IMR-90 (cell line): Measurements from ENCODE around the gene KIF20A. TPM values are rescaled to one million over a fixed set of nuclear protein-coding genes. Genes with fewer than 3 reads are reported as not detected.

Experiments
- ATAC-seq: fragments of 200-7000 bp; cut with Tn5 transposase; 2 replicates; pipeline ENCODE4 v1.9.1; 2020; ENCODE audit warnings: low read depth, mild to moderate bottlenecking, moderate library complexity
- BruUV-seq: library from RNA; stranded (reverse); fragments of 400-500 nt; replicated peaks from 2 replicates; lab custom pipeline; 2021; lab: Mats Ljungman, UMichigan
- CTCF ChIA-PET: fragments of 300-600 bp; formaldehyde crosslinking; extraction: SDS; loops from one replicate; lab custom pipeline; 2021; ENCODE audit warnings: antibody characterized with exemption; lab: Yijun Ruan, JAX
- POLR2A ChIA-PET: fragments of 300-600 bp; sonication (Branson Sonifier 250); formaldehyde crosslinking; loops from one replicate; lab custom pipeline; 2022; ENCODE audit warnings: antibody characterized with exemption; ENCODE audit not compliant: unreplicated experiment; lab: Charles Lee
- DNase-seq: peaks from one replicate; pipeline ENCODE4 v3.0.0; 2013
- H2AFZ ChIP-seq: replicated peaks from 2 replicates; pipeline ENCODE3; 2013; ENCODE audit warnings: low read length, mild to moderate bottlenecking; ENCODE audit not compliant: poor library complexity
- H2AK5ac ChIP-seq: 2 replicates; pipeline ENCODE4 v1.6.1; 2013; ENCODE audit warnings: low read depth, low read length, inconsistent platforms
- H2AK9ac ChIP-seq: replicated peaks from 2 replicates; pipeline ENCODE3; 2013; ENCODE audit warnings: mild to moderate bottlenecking, low read depth, low read length, moderate library complexity; ENCODE audit not compliant: poor library complexity
- H2BK120ac ChIP-seq: 2 replicates; pipeline ENCODE4 v1.6.1; 2013; ENCODE audit warnings: low read depth, low read length, inconsistent platforms
- H2BK15ac ChIP-seq: 3 replicates; pipeline ENCODE4 v1.6.1; 2013; ENCODE audit warnings: low read depth, low read length, inconsistent platforms
- H2BK20ac ChIP-seq: 2 replicates; pipeline ENCODE4 v1.6.1; 2013; ENCODE audit warnings: low read depth, mild to moderate bottlenecking, inconsistent platforms, low read length, moderate library complexity
- H2BK5ac ChIP-seq: 2 replicates; pipeline ENCODE4 v1.6.1; 2013; ENCODE audit warnings: mild to moderate bottlenecking, low read depth, low read length, inconsistent platforms; ENCODE audit not compliant: poor library complexity, severe bottlenecking
- H3K14ac ChIP-seq: replicated peaks from 2 replicates; pipeline ENCODE4 v1.6.1; 2013; ENCODE audit warnings: low read depth, low read length, inconsistent platforms
- H3K18ac ChIP-seq: 2 replicates; pipeline ENCODE4 v1.6.1; 2013; ENCODE audit warnings: low read depth, low read length, control low read depth
- H3K23ac ChIP-seq: 2 replicates; pipeline ENCODE4 v1.6.1; 2013; ENCODE audit warnings: low read depth, low read length, inconsistent platforms
- H3K27ac ChIP-seq: 2 replicates; pipeline ENCODE4 v1.5.1; 2013; ENCODE audit warnings: mild to moderate bottlenecking, control low read depth, low read length; ENCODE audit not compliant: insufficient read depth
- H3K27me3 ChIP-seq: 2 replicates; pipeline ENCODE4 v1.6.1; 2013; ENCODE audit warnings: low read length; ENCODE audit not compliant: control insufficient read depth, insufficient read depth
- H3K36me3 ChIP-seq: 2 replicates; pipeline ENCODE4 v1.6.1; 2013; ENCODE audit warnings: low read length, mixed read lengths; ENCODE audit not compliant: control insufficient read depth, insufficient read depth
- H3K4ac ChIP-seq: 2 replicates; pipeline ENCODE4 v1.6.1; 2013; ENCODE audit warnings: low read depth, low read length, inconsistent platforms
- H3K4me1 ChIP-seq: 2 replicates; pipeline ENCODE4 v1.6.1; 2013; ENCODE audit warnings: low read length, mixed read lengths; ENCODE audit not compliant: control insufficient read depth, insufficient read depth
- H3K4me2 ChIP-seq: 2 replicates; pipeline ENCODE4 v1.6.1; 2013; ENCODE audit warnings: low read depth, mild to moderate bottlenecking, control low read depth, low read length, moderate library complexity
- H3K4me3 ChIP-seq: 2 replicates; pipeline ENCODE4 v1.5.1; 2013; ENCODE audit warnings: low read depth, mild to moderate bottlenecking, control low read depth, low read length, moderate library complexity; ENCODE audit not compliant: insufficient read depth
- H3K56ac ChIP-seq: 2 replicates; pipeline ENCODE4 v1.6.1; 2013; ENCODE audit warnings: low read length, inconsistent platforms; ENCODE audit not compliant: insufficient read depth; ENCODE audit errors: extremely low read depth
- H3K79me1 ChIP-seq, 2 experiments: 2 replicates each; pipeline ENCODE4 v1.6.1; 2013; ENCODE audit warnings: low read length in 2 of 2, inconsistent platforms in 1 of 2, low read depth in 1 of 2
- H3K9ac ChIP-seq: 2 replicates; pipeline ENCODE4 v1.6.1; 2013; ENCODE audit warnings: low read depth, low read length, control low read depth
- H3K9me1 ChIP-seq: 2 replicates; pipeline ENCODE4 v1.6.1; 2013; ENCODE audit warnings: low read length, inconsistent platforms; ENCODE audit not compliant: insufficient read depth
- H3K9me3 ChIP-seq: 2 replicates; pipeline ENCODE4 v1.6.1; 2013; ENCODE audit warnings: low read length; ENCODE audit not compliant: control insufficient read depth, insufficient read depth
- H4K20me1 ChIP-seq: 2 replicates; pipeline ENCODE4 v1.6.1; 2013; ENCODE audit warnings: low read length, inconsistent platforms; ENCODE audit not compliant: insufficient read depth
- H4K5ac ChIP-seq: 2 replicates; pipeline ENCODE4 v1.6.1; 2013; ENCODE audit warnings: mild to moderate bottlenecking, low read depth, low read length, control low read depth
- H4K8ac ChIP-seq, 2 experiments: 2 replicates each; pipeline ENCODE4 v1.6.1; 2013; ENCODE audit warnings: low read depth in 2 of 2, low read length in 2 of 2, control low read depth in 1 of 2, inconsistent platforms in 1 of 2
- H4K91ac ChIP-seq: 2 replicates; pipeline ENCODE4 v1.6.1; 2013; ENCODE audit warnings: low read depth, low read length, inconsistent platforms; ENCODE audit not compliant: insufficient read depth
- CHD1 ChIP-seq: IDR thresholded peaks from 2 replicates; pipeline ENCODE4 v1.6.1; 2012; ENCODE audit warnings: low read depth, low read length, improper control_type of control experiment
- dilution Hi-C: fragments of 300-500 bp; cut with HindIII; formaldehyde crosslinking; loops from one replicate; pipeline ENCODE4 v1.14.3; 2018; ENCODE audit warnings: low sequenced_read_pairs; ENCODE audit not compliant: unreplicated experiment
- in situ Hi-C: fragments of 300-500 bp; cut with MboI; formaldehyde crosslinking; loops from 3 replicates; pipeline ENCODE4 v1.14.3; 2019; ENCODE audit warnings: low sequenced_read_pairs, inconsistent platforms, mixed read lengths
- intact Hi-C: fragments of 100-400 bp; cut with micrococcal nuclease; formaldehyde crosslinking; loops from 2 replicates; pipeline ENCODE4 v1.10.0; 2022
- polyA plus RNA-seq, 3 experiments: library from polyadenylated mRNA; depleted of rRNA; stranded (reverse); fragments of >200 nt; gene quantifications; 2 replicates each; pipeline ENCODE4 v1.2.3, GENCODE V29; 2012; ENCODE audit warnings: low replicate concordance in 1 of 3
- total RNA-seq: library from RNA; depleted of rRNA; stranded (reverse); fragments of >200 nt; gene quantifications from 2 replicates; pipeline ENCODE4 v1.2.3, GENCODE V29; 2012

Gene KIF20A
- total and polyA plus RNA-seq, 2 of the 4 experiments (the other 2 are of a cell fraction): 42.0 to 106 TPM

GRCh38 chr5:138226910-138227309 is 48.0 kb downstream of the KIF20A start:
- Histone ChIP-seq H3K9ac (no peak overlapping the region), H2BK5ac (no peak overlapping the region), H3K18ac (no peak overlapping the region), H2BK20ac (no peak overlapping the region), H3K9me1 (no peaks in the 10 kb centered on the region), H3K4me3 (no peak overlapping the region), H3K79me1 (no peaks in the 10 kb centered on the region), H3K14ac (no peak overlapping the region), H3K4me1 (no peaks in the 10 kb centered on the region), H3K4me2 (no peak overlapping the region), H2AFZ (no peak overlapping the region), H3K27me3 (peaks cover 10% of the 10 kb centered on the region), H3K56ac (no peak overlapping the region), H2AK9ac (no peak overlapping the region), H3K27ac (no peak overlapping the region), H3K9me3 (peaks cover 7% of the 10 kb centered on the region), H2AK5ac (no peak overlapping the region), H4K5ac (no peak overlapping the region), H2BK120ac (no peak overlapping the region), H2BK15ac (no peak overlapping the region), H4K91ac (no peak overlapping the region), H4K8ac (no peak overlapping the region), H4K20me1 (no peaks in the 10 kb centered on the region), H3K36me3 (no peaks in the 10 kb centered on the region), H3K4ac (no peak overlapping the region), H3K23ac (no peak overlapping the region)
- dilution Hi-C loops: no loop called here
- BruUV-seq: no TSS peak
- POLR2A ChIA-PET: no interaction called here
- intact Hi-C loops: no loop called here
- TF ChIP-seq CHD1: no peak
- CTCF ChIA-PET: no interaction called here
- no peak for DNase-seq
- no peak for ATAC-seq
- in situ Hi-C loops: loop anchor here (10.0 kb wide), 1 partner anchor 188 kb away; no protein-coding TSS in a partner anchor
